Trophoblast cell (in vitro differentiated cells and primary cell): Measurements from ENCODE around the gene GTSF1L.

ENCODE experiments used
- DNase-seq, 2 donors: peaks; one replicate each; pipeline ENCODE4 v3.0.0-alpha.2; 2016
- H2AFZ ChIP-seq: 2 replicates; pipeline ENCODE4 v1.6.1; 2013; ENCODE audit warnings: low read length, moderate library complexity, mild to moderate bottlenecking; ENCODE audit not compliant: insufficient read depth, poor library complexity
- H2AK5ac ChIP-seq: 2 replicates; pipeline ENCODE4 v1.6.1; 2013; ENCODE audit warnings: mild to moderate bottlenecking, low read length
- H2BK120ac ChIP-seq: 2 replicates; pipeline ENCODE4 v1.6.1; 2013; ENCODE audit warnings: low read length, mild to moderate bottlenecking, moderate library complexity; ENCODE audit not compliant: insufficient read depth, poor library complexity
- H2BK12ac ChIP-seq: 2 replicates; pipeline ENCODE4 v1.6.1; 2013; ENCODE audit warnings: mild to moderate bottlenecking, low read length, moderate library complexity
- H2BK5ac ChIP-seq: 2 replicates; pipeline ENCODE4 v1.6.1; 2013; ENCODE audit warnings: low read length, low read depth, moderate library complexity, mild to moderate bottlenecking; ENCODE audit not compliant: poor library complexity
- H3K14ac ChIP-seq: 2 replicates; pipeline ENCODE4 v1.6.1; 2013; ENCODE audit warnings: mild to moderate bottlenecking, low read length
- H3K18ac ChIP-seq: 2 replicates; pipeline ENCODE4 v1.6.1; 2013; ENCODE audit warnings: mild to moderate bottlenecking, low read length
- H3K23ac ChIP-seq: 2 replicates; pipeline ENCODE4 v1.6.1; 2013; ENCODE audit warnings: low read length
- H3K27ac ChIP-seq: 2 replicates; pipeline ENCODE4 v1.5.1; 2013; ENCODE audit warnings: low read depth, mild to moderate bottlenecking, inconsistent platforms, low read length, moderate library complexity
- H3K27me3 ChIP-seq: 2 replicates; pipeline ENCODE4 v1.6.1; 2013; ENCODE audit warnings: inconsistent platforms, mild to moderate bottlenecking, low read length, moderate library complexity; ENCODE audit not compliant: insufficient read depth
- H3K36me3 ChIP-seq, 2 experiments: 1 replicate in 1 of 2; 2 replicates in 1 of 2; pipeline ENCODE4 v1.6.1; 2013; ENCODE audit warnings: low read length in 2 of 2, mild to moderate bottlenecking in 2 of 2, moderate library complexity in 1 of 2; ENCODE audit not compliant: insufficient read depth in 2 of 2, control insufficient read depth in 1 of 2
- H3K4ac ChIP-seq: 2 replicates; pipeline ENCODE4 v1.6.1; 2013; ENCODE audit warnings: low read depth, mild to moderate bottlenecking, low read length, moderate library complexity
- H3K4me1 ChIP-seq, 2 experiments: 1 replicate in 1 of 2; 2 replicates in 1 of 2; pipeline ENCODE4 v1.6.1; 2013; ENCODE audit warnings: low read length in 2 of 2, mild to moderate bottlenecking in 2 of 2, moderate library complexity in 1 of 2; ENCODE audit not compliant: insufficient read depth in 2 of 2, control insufficient read depth in 1 of 2
- H3K4me2 ChIP-seq: 2 replicates; pipeline ENCODE4 v1.6.1; 2013; ENCODE audit warnings: inconsistent platforms, mild to moderate bottlenecking, low read length, moderate library complexity
- H3K4me3 ChIP-seq: 2 replicates; pipeline ENCODE4 v1.5.1; 2013; ENCODE audit warnings: mild to moderate bottlenecking, low read depth, low read length, inconsistent platforms
- H3K79me1 ChIP-seq: one replicate; pipeline ENCODE4 v1.6.1; 2013; ENCODE audit warnings: low read length
- H3K79me2 ChIP-seq: 2 replicates; pipeline ENCODE4 v1.6.1; 2013; ENCODE audit warnings: low read length, mild to moderate bottlenecking; ENCODE audit not compliant: control insufficient read depth, insufficient read depth, poor library complexity
- H3K9ac ChIP-seq: 2 replicates; pipeline ENCODE4 v1.6.1; 2013; ENCODE audit warnings: mild to moderate bottlenecking, low read length
- H3K9me3 ChIP-seq: 2 replicates; pipeline ENCODE4 v1.6.1; 2013; ENCODE audit warnings: low read depth, mild to moderate bottlenecking, control low read depth, inconsistent platforms, low read length; ENCODE audit not compliant: insufficient read depth
- H4K12ac ChIP-seq: 2 replicates; pipeline ENCODE4 v1.6.1; 2013; ENCODE audit warnings: low read depth, mild to moderate bottlenecking, low read length, moderate library complexity
- H4K8ac ChIP-seq: 2 replicates; pipeline ENCODE4 v1.6.1; 2013; ENCODE audit warnings: low read depth, mild to moderate bottlenecking, low read length, moderate library complexity
- H4K91ac ChIP-seq: one replicate; pipeline ENCODE4 v1.6.1; 2013; ENCODE audit warnings: low read depth, mild to moderate bottlenecking, low read length, moderate library complexity
- WGBS: extraction: QIAGEN DNeasy Blood & Tissue Kit; methylation state at CpG from one replicate; pipeline ENCODE4 v1.1.7; 2013; ENCODE audit warnings: missing lambda C conversion rate; ENCODE audit not compliant: insufficient read length, insufficient coverage; ENCODE audit errors: extremely low coverage; 5-methylcytosine and 5-hydroxymethylcytosine counted together

GTSF1L gene

GRCh38 chr20:43737925-43738324, 11.1 kb upstream of the GTSF1L start:
- Histone ChIP-seq H3K4ac (no peak overlapping the region), H3K4me1 (no peaks in the 10 kb centered on the region), H3K27ac (no peak overlapping the region), H2BK5ac (no peak overlapping the region), H2AK5ac (no peak overlapping the region), H3K23ac (no peak overlapping the region), H3K79me1 (no peaks in the 10 kb centered on the region), H3K4me3 (no peak overlapping the region), H3K9ac (no peak overlapping the region), H2BK120ac (no peak overlapping the region), H3K36me3 (no peaks in the 10 kb centered on the region), H3K27me3 (no peaks in the 10 kb centered on the region), H3K4me2 (no peak overlapping the region), H4K12ac (no peak overlapping the region), H3K14ac (no peak overlapping the region), H3K9me3 (peaks cover 1% of the 10 kb centered on the region), H3K79me2 (no peaks in the 10 kb centered on the region), H2BK12ac (no peak overlapping the region), H4K8ac (no peak overlapping the region), H3K18ac (no peak overlapping the region), H2AFZ (no peak overlapping the region), H4K91ac (no peak overlapping the region)
- WGBS: no CpG with 5 or more reads among the region's 7 CpGs
- no peak for DNase-seq

GRCh38 chr20:43736588-43737158, 9.9 kb upstream of the GTSF1L start:
- Histone ChIP-seq H3K27me3 (no peaks in the 10 kb centered on the region), H3K4me2 (no peak overlapping the region), H3K4me3 (no peak overlapping the region), H4K8ac (no peak overlapping the region), H3K23ac (no peak overlapping the region), H2BK5ac (no peak overlapping the region), H3K9ac (no peak overlapping the region), H2AFZ (no peak overlapping the region), H3K18ac (no peak overlapping the region), H3K9me3 (no peaks in the 10 kb centered on the region), H3K36me3 (no peaks in the 10 kb centered on the region), H3K27ac (no peak overlapping the region), H4K91ac (no peak overlapping the region), H3K4ac (no peak overlapping the region), H3K14ac (no peak overlapping the region), H3K4me1 (no peaks in the 10 kb centered on the region), H3K79me1 (no peaks in the 10 kb centered on the region), H4K12ac (no peak overlapping the region), H2BK120ac (no peak overlapping the region), H3K79me2 (no peaks in the 10 kb centered on the region), H2BK12ac (no peak overlapping the region), H2AK5ac (no peak overlapping the region)
- no CpG with 5 or more reads among the region's 2 CpGs for WGBS
- no peak for DNase-seq

- H2BK120ac ChIP-seq: no peak overlapping the region
- H2AFZ ChIP-seq: no peak overlapping the region
- no peaks in the 10 kb centered on the region for H3K79me2 ChIP-seq
- no peaks in the 10 kb centered on the region for H3K27me3 ChIP-seq
- H3K79me1 ChIP-seq: no peaks in the 10 kb centered on the region
- no peaks in the 10 kb centered on the region for H3K9me3 ChIP-seq
- H3K4ac ChIP-seq: no peak overlapping the region
- H2BK5ac ChIP-seq: no peak overlapping the region
- H2BK12ac ChIP-seq: no peak overlapping the region
- no CpG with 5 or more reads among the region's 5 CpGs for WGBS
- H3K18ac ChIP-seq: no peak overlapping the region
- no peaks in the 10 kb centered on the region for H3K36me3 ChIP-seq
- DNase-seq: no peak
- no peak overlapping the region for H4K8ac ChIP-seq
- no peak overlapping the region for H3K23ac ChIP-seq
- no peak overlapping the region for H2AK5ac ChIP-seq
- no peak overlapping the region for H3K4me2 ChIP-seq
- H3K4me3 ChIP-seq: no peak overlapping the region
- no peak overlapping the region for H3K14ac ChIP-seq
- H4K91ac ChIP-seq: no peak overlapping the region
- no peak overlapping the region for H4K12ac ChIP-seq
- H3K27ac ChIP-seq: no peak overlapping the region
- H3K9ac ChIP-seq: no peak overlapping the region
- no peaks in the 10 kb centered on the region for H3K4me1 ChIP-seq
Observed at GRCh38 chr20:43731927-43732326, 5.1 kb upstream of the GTSF1L start.

- Histone ChIP-seq H3K14ac (no peak overlapping the region), H3K9me3 (no peaks in the 10 kb centered on the region), H3K4ac (no peak overlapping the region), H3K79me2 (no peaks in the 10 kb centered on the region), H3K27ac (no peak overlapping the region), H3K18ac (no peak overlapping the region), H4K8ac (no peak overlapping the region), H2BK5ac (no peak overlapping the region), H3K23ac (no peak overlapping the region), H2AK5ac (no peak overlapping the region), H2AFZ (no peak overlapping the region), H3K4me3 (no peak overlapping the region), H3K4me1 (no peaks in the 10 kb centered on the region), H3K27me3 (no peaks in the 10 kb centered on the region), H3K79me1 (no peaks in the 10 kb centered on the region), H3K9ac (no peak overlapping the region), H2BK120ac (no peak overlapping the region), H3K4me2 (no peak overlapping the region), H4K12ac (no peak overlapping the region), H3K36me3 (no peaks in the 10 kb centered on the region), H2BK12ac (no peak overlapping the region), H4K91ac (no peak overlapping the region)
- no peak for DNase-seq
- no CpG with 5 or more reads among the region's 7 CpGs for WGBS
Observed at GRCh38 chr20:43731469-43731868, 4.7 kb upstream of the GTSF1L start.
